DND-41 (cell line): Measurements from ENCODE around the gene TNFAIP2.

ENCODE experiments used
- ATAC-seq: fragments of 200-7000 bp; cut with Tn5 transposase; 3 replicates; pipeline ENCODE4 v1.9.1; 2021; ENCODE audit warnings: low read depth; ENCODE audit not compliant: insufficient read depth
- DNase-seq: peaks from one replicate; pipeline ENCODE4 v3.0.0-alpha.2; 2020
- H2AFZ ChIP-seq: 2 replicates; pipeline ENCODE4 v1.6.0; 2012; ENCODE audit warnings: low read depth, low read length
- H3K27ac ChIP-seq: 2 replicates; pipeline ENCODE4 v1.5.1; 2012; ENCODE audit warnings: low read length, inconsistent platforms
- H3K27me3 ChIP-seq: fragments of 200-600 bp; sonication (generic); 2 replicates; pipeline ENCODE4 v1.6.0; 2012; ENCODE audit warnings: low read length, mild to moderate bottlenecking, inconsistent platforms; ENCODE audit not compliant: insufficient read depth, poor library complexity
- H3K36me3 ChIP-seq: 2 replicates; pipeline ENCODE4 v1.5.1; 2012; ENCODE audit warnings: low read length, inconsistent platforms; ENCODE audit not compliant: insufficient read depth
- H3K4me1 ChIP-seq: 2 replicates; pipeline ENCODE4 v1.5.1; 2012; ENCODE audit warnings: mild to moderate bottlenecking, low read length; ENCODE audit not compliant: insufficient read depth
- H3K4me2 ChIP-seq: 2 replicates; pipeline ENCODE4 v1.6.0; 2012; ENCODE audit warnings: mild to moderate bottlenecking, moderate library complexity, low read length, inconsistent platforms; ENCODE audit not compliant: insufficient read depth
- H3K4me3 ChIP-seq, 2 experiments: fragments of 200-600 bp in 1 of 2; shearing (Covaris generic) in 1 of 2; 2 replicates each; pipeline ENCODE4 v1.5.1; 2012 to 2016; ENCODE audit warnings: inconsistent platforms in 2 of 2, low read length in 2 of 2, mild to moderate bottlenecking in 2 of 2, low read depth in 1 of 2, moderate library complexity in 1 of 2
- H3K79me2 ChIP-seq: 2 replicates; pipeline ENCODE4 v1.6.0; 2012; ENCODE audit warnings: low read length, inconsistent platforms; ENCODE audit not compliant: insufficient read depth
- H3K9ac ChIP-seq: 2 replicates; pipeline ENCODE4 v1.6.0; 2012; ENCODE audit warnings: low read depth, mild to moderate bottlenecking, inconsistent platforms, low read length, moderate library complexity
- H3K9me3 ChIP-seq: 2 replicates; pipeline ENCODE4 v1.5.1; 2012; ENCODE audit warnings: low read length, moderate library complexity, mild to moderate bottlenecking, inconsistent platforms; ENCODE audit not compliant: insufficient read depth, severe bottlenecking
- H4K20me1 ChIP-seq: 2 replicates; pipeline ENCODE4 v1.6.0; 2012; ENCODE audit warnings: low read length; ENCODE audit not compliant: insufficient read depth
- EZH2 ChIP-seq: IDR thresholded peaks from 3 replicates; pipeline ENCODE4 v1.6.1; 2012; ENCODE audit warnings: borderline replicate concordance, low read depth, mild to moderate bottlenecking, moderate library complexity, low read length, inconsistent platforms; ENCODE audit not compliant: severe bottlenecking
- TF ChIP-seq, protein P1 (sequence below): IDR thresholded peaks from 2 replicates; pipeline ENCODE4 v1.5.1; 2012; ENCODE audit warnings: borderline replicate concordance, low read length, moderate library complexity, mild to moderate bottlenecking; ENCODE audit not compliant: poor library complexity, severe bottlenecking; ENCODE audit errors: extremely low read depth

Gene TNFAIP2

DNA sequence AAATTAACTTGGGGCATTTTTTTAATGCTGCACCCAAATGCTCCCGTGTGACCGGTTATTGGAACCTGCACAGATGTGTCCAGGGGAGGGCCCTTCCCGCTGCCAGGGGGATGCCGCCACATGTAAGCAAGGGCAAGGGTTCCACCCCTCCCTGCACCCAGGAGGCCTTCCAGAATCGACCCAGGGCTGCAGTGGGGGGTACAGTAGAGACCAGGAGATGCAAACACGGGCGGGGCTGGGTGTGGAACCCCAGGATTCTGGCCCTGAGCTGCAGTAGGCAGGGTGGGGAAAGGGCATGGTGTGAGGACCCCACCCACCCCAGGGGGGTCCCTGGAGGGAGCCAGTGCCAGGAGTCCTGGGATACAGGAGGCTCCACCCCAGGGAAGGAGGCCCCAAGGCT lies 54.1 kb downstream of the TNFAIP2 start:
- H3K27me3 ChIP-seq = peaks cover 6% of the 10 kb centered on the region
- DNase-seq (no peak), ATAC-seq (no peak)
- H3K27ac ChIP-seq = no peak overlapping the region
- no peaks in the 10 kb centered on the region for H3K36me3 ChIP-seq
- H3K9ac ChIP-seq = no peak overlapping the region
- H3K79me2 ChIP-seq = no peaks in the 10 kb centered on the region
- no peak overlapping the region for H2AFZ ChIP-seq
- no peak overlapping the region for H3K4me2 ChIP-seq
- H3K9me3 ChIP-seq = peaks cover 12% of the 10 kb centered on the region
- no peaks in the 10 kb centered on the region for H4K20me1 ChIP-seq
- H3K4me3 ChIP-seq = no peak overlapping the region
- no peak for TF ChIP-seq EZH2
- TF ChIP-seq, protein P1, sequence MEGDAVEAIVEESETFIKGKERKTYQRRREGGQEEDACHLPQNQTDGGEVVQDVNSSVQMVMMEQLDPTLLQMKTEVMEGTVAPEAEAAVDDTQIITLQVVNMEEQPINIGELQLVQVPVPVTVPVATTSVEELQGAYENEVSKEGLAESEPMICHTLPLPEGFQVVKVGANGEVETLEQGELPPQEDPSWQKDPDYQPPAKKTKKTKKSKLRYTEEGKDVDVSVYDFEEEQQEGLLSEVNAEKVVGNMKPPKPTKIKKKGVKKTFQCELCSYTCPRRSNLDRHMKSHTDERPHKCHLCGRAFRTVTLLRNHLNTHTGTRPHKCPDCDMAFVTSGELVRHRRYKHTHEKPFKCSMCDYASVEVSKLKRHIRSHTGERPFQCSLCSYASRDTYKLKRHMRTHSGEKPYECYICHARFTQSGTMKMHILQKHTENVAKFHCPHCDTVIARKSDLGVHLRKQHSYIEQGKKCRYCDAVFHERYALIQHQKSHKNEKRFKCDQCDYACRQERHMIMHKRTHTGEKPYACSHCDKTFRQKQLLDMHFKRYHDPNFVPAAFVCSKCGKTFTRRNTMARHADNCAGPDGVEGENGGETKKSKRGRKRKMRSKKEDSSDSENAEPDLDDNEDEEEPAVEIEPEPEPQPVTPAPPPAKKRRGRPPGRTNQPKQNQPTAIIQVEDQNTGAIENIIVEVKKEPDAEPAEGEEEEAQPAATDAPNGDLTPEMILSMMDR = no peak
- no peaks in the 10 kb centered on the region for H3K4me1 ChIP-seq

DNA sequence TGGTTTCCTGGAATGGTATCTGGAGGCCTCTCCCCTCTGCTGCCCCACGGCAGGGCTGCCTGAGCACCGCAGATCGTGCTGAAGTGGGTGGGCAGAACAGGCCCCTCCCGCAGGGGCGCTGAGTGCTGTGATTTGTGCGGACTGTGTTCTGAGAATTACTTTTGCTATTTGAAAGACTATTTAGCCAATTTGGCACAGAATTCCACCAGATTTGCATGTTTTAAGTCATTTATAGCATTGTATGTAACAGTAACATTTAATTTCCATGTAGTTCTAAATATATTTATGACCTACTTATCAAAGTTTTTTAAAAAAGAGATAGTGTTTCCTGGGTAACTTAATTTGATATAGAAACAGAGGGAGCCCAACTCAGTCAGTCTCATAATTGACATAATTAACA lies 55.3 kb downstream of the TNFAIP2 start:
- Histone ChIP-seq H3K9ac (no peak overlapping the region), H3K9me3 (peaks cover 12% of the 10 kb centered on the region), H3K4me1 (no peaks in the 10 kb centered on the region), H2AFZ (no peak overlapping the region), H3K36me3 (no peaks in the 10 kb centered on the region), H3K4me3 (no peak overlapping the region), H3K27me3 (peaks cover 6% of the 10 kb centered on the region), H3K27ac (no peak overlapping the region), H4K20me1 (no peaks in the 10 kb centered on the region), H3K4me2 (no peak overlapping the region), H3K79me2 (no peaks in the 10 kb centered on the region)
- TF ChIP-seq EZH2 = no peak
- TF ChIP-seq, protein P1 = no peak
- no peak for DNase-seq
- ATAC-seq = no peak

DNA sequence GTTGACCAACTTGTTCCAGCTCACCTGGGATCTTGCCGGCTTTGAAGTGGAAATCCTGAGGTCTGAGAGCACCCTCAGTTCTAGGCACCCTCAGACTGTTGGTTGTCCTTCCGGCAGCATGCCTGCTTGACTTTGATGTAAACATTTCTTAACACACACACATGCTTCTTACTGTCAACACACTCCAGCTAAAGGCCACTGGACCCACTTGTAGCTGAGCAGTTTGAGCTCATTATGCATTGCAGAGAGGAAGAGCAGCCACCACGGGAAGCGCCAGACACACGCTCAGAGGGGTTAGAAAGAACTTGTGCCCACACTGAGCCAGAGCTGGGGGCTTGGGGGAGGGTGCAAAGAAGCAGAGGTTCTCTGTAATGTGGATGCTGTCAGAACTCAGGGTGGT lies 55.8 kb downstream of the TNFAIP2 start:
- H3K9me3 ChIP-seq = peaks cover 9% of the 10 kb centered on the region
- H2AFZ ChIP-seq = no peak overlapping the region
- DNase-seq (no peak), ATAC-seq (no peak)
- H3K27me3 ChIP-seq = peaks cover 8% of the 10 kb centered on the region
- H3K4me2 ChIP-seq = no peak overlapping the region
- TF ChIP-seq EZH2 = no peak
- TF ChIP-seq, protein P1 = no peak
- no peaks in the 10 kb centered on the region for H3K36me3 ChIP-seq
- H3K4me1 ChIP-seq = no peaks in the 10 kb centered on the region
- no peak overlapping the region for H3K9ac ChIP-seq
- H3K4me3 ChIP-seq = no peak overlapping the region
- H3K79me2 ChIP-seq = no peaks in the 10 kb centered on the region
- no peaks in the 10 kb centered on the region for H4K20me1 ChIP-seq
- no peak overlapping the region for H3K27ac ChIP-seq

GRCh38 chr14:103180331-103180730 lies 57.1 kb downstream of the TNFAIP2 start:
- Histone ChIP-seq H3K4me3 (no peak overlapping the region), H3K27me3 (peaks cover 9% of the 10 kb centered on the region), H3K79me2 (no peaks in the 10 kb centered on the region), H3K4me2 (no peak overlapping the region), H3K36me3 (no peaks in the 10 kb centered on the region), H3K9me3 (peaks cover 5% of the 10 kb centered on the region), H3K9ac (no peak overlapping the region), H3K4me1 (no peaks in the 10 kb centered on the region), H3K27ac (no peak overlapping the region), H4K20me1 (no peaks in the 10 kb centered on the region), H2AFZ (no peak overlapping the region)
- ATAC-seq (no peak), DNase-seq (no peak)
- TF ChIP-seq, protein P1 = no peak
- no peak for TF ChIP-seq EZH2
